ENCODE measurements around the gene STRN4.
A peak's percentile ranks its signal among the peaks of the same experiment; 100 is the strongest.

STRN4 gene

DNA sequence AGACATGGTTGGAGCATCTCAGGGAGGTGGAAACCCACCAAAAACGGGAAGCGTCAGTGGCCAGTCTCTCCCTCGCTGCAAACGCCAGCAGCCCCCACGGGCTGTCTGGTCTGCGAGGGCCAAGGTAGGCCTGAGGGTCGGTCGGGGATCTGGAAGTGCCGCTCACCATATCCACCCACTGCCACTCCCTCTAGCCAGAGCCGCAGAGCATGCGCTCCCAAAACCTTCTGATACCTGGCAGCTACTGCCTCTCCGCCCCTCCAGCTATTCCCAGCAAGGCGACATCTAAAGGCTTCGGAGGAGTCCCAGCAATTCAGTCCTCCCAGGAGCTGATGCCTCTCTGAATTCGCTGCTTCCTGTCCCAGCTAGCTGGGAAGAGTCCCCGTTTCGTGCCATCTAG is 4.8 kb downstream of the STRN4 start:
- DNase-seq = no peak

DNA sequence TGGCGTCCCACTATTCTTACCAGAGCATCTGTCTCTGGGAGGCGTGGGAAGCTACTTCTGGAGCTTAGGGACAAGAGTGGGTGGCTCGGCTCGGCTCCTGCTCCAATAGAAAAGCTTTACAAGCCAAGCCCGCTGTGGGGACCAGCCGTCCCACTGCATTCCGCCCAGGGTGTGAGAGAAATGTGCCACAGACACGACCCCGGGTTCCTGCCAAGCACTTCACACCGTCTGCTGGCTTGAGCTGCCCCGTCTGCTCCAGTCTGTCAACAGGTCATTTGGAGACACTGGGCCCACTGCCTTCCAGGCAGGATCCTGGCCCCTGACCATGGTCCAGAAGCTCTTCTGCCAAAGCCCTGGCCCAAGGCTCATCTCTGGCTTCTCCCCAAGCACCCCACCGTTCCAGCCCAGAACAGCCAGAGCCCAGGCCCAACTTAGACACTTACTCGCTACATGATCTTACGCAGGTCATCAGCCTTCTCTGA is 6.9 kb downstream of the STRN4 start:
- no peak for DNase-seq

DNA sequence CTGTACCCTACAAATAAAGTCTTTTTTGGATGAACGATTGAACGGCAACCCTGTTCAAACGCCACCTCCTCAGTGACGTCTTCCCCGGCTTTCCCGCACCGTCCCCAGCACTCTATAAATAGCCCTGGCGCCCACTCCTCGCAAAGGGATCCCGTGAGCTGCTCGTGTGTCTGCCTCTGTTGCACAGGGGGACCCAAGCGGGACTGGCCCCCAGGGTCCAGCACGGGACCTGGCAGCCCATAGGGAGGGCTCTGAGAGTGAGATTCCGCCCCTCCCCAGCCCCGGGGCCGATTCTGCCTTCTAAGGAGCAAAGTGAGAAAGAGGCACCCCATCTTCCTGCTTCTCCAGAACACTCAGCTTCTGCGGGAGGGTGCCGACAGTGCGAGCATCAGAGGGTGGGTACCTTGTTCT is 8.5 kb downstream of the STRN4 start:
- no peak for DNase-seq

DNA sequence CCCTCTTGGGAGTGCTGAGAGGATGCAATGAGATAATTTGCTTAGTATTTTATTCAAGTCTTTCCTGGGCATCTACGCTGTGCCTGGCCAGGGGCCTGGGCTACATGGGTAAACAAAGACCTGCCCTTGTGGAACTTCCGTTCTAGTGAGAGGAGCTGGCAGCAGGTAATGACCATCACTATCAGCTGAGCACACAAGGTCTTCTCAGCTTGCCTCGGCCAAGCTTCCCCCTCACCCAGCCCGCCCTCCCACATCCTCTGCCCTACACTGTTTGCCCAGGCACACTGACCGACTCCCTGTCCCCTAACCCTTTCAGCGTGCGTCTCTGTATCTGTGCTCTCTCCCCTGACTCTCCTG is 9.0 kb downstream of the STRN4 start:
- no peak for DNase-seq

DNA sequence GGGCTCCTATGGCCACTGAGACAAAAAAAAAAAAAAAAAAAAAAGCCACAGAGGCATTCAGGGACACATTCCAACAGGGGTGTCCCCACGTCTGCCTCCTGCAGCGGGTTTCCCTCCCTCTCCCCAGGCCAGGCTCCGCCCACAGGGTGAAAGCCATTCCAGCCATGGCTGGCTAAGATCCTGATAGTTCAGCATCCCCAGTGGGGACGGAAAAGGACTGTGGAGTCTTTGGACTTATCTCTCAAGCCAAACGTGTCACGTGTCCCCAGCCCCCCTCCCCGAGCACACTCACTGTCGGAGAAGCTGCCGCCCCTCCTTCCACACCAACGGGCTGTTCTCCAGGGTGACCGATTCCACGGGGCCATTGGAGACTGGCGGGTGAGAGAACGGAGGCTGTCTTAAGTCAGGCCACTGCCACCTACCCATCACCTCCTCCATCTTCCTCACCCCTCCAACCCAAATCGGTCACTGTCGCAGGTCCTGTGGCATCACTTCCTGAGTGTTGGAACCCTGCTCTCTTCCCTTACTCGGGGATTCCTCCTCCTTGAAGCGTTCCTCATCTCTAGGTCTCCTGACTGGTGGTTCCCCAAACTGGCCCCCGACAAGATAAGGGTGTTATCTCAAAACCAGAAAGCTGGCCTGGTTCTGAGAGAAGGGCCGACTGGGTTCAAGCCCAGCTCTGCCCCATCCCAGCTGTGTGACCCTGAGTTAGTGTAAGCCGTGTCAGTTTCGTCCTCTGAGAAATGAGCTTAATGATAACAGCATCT is 9.5 kb downstream of the STRN4 start:
- no peak for DNase-seq

DNA sequence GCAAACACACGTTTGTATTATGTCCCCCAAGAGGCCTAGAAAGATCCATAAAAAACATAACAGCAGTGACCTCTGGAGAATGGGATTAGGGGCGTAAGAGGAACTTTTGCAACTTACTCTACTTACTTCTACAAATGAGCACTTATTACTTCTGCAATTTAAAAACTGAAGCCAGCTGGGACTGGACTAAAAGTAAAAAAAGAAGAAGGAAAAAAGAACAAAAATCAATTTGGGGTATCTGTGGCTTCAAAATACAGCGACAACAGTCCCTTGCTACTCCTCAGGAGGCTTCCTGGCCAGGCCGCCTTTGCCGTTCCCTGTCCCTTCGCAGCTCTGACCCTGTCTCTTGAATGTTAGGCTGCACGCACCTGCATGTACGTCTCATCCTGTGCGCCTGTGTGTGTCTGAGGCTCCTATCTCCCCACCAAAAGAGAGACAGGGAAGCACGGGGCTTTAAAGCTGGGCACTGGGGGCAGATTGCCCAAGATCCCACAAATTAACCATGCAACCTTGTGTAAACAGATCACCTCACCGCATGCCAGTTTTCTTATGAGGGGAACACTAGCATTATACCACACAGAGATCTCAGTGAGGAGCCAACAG is 12.5 kb downstream of the STRN4 start:
- no peak for DNase-seq

DNA sequence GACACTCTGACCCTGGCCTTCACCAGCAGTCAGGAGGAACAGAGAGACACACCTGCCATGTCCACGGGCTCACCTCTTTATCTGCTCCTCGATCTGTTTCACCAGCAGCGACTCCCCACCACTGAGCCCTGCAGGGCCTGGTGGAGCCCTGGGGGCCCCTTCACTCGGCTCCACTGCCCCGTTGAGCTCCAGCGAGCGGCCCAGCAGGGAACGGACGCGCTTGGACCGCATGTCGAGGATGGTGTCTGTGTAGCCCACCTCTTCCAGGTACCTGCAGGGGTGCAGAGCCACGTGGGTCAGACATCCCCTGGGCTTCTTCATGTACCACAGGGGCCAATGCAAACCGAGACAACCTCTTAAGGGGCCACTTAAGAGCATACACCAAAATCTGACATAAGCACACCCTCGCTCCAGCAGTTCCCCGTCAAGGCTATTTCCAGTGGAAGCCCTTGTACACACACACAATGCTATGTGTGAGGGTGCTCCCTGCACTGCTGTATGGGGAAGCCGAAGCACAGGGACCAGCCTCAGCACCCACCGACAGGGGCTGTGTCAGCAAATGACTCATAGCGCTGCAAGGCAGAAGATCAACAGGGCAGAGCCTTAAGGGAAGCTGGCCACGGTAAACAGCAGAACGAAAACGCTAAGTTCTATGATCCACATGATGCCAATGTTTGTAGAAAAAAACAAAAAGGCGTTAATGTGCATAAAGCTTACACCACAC is 13.1 kb downstream of the STRN4 start:
- DNase-seq = no peak

DNA sequence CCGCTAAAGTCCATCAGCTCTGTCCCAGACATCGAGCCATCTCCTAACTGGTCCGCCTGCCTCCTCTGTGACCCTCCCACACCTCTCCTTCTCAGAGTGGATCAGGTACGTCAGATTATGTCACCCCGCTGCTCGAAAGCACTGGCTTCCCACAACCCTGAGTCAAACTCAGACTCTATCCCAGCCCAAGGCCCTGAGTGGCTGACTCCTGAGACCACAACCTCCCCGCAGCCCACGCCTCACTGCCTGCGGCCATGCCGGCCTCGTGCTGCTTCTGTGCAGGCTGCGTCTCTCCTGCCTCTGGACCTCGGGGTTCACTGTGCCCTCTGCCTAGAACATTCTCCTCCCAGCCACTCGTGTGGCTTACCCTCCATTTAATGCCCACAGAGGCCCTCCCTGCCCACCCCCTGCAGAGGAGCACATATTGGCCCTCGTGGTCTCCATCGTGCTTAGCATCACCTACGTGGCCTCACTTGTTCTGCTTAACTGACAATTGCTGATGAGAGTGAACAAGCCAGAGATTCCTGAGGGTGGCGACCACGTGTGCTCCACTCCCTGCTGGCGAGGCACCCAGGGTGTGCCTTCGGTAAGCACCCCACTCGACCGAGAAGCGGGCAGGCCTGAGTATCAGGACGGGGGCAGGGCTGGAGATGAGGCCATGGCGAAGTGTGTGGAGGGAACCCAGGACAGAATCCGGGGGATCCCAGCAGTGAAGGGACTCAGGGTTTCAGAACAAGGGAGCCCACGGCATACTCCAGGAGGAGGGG is 13.9 kb downstream of the STRN4 start:
- DNase-seq = no peak

DNA sequence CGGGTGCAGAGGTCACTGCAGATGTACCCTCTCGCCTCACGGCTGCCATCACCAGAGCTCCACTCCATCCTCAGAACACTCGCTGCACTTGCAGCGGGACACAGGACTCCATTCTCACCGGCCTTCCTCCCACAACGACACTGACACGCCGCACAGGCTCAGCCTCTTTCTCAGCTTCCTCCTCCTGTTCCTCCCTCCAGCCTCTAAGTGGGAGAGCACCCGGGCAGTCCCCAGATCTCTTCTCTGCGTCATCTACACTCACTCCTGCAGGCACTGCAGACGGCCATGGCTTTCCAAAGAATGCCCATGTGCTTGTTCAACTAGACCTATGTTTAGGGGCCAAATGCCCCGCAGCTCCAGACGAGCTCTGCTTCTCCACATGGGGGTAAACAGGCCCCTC is 14.7 kb downstream of the STRN4 start:
- DNase-seq = no peak

DNA sequence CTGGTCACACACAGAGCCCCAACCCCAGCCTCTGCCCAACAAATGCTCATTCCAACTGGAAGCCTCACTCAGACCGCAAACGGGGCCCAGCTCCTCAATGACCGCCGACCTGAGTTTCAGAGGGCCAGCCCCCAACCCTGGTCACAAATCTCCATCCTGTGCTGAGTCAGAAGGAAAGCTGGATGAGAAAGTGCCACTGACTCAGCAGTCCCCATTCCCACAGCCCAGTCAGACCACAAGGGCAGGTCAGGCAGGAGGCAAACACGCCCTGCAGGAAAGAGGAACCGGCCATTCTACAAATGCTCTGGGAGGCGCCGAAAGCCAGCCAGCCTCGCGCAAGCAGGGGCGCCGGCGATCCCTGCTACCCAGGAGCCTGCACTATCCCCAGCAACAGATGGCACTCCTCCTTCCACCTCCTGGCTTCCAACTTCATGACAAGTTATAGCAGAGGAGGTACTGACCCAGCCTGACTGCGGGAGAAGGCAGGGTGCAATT is 15.2 kb downstream of the STRN4 start:
- no peak for DNase-seq

DNA sequence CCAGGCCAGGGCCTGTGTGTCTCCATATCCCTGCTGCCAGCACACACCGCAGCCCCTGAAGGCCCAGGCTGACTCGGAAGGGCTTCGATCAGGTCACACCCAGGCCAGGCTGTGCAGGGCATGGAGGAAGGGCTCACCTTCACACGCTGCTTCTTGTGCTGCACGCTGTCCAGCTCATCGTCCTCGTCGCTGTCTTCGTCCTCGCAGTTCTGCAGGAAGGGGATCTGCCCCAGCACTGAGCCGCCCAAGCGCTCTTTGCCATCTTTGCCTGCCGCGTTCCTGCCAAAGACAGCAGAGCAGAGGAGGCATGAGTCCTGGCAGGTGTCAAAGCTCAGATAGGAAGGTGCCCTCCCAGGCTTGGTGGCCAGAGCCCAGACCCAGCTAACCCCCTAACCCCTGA is 15.7 kb downstream of the STRN4 start:
- no peak for DNase-seq

DNA sequence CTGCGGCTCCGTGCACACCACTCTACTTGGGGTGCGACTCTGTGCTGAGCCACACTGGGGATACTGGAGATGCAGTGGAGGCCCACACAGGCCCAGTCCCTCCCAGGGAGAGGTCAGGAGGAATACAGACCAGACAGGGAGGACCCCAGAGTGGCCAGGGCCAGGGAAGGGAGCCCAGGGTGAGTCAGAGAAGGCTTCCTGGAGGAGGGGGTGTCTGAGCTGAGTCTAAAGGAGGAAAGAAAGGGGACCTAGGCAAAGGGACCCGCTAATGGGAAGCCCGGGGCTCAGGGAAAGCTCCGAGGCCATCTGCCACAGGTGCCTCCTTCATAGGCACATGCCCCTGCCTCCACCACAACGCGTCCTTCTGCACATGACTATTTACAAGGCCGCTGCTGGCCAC is 16.1 kb downstream of the STRN4 start:
- DNase-seq = no peak

DNA sequence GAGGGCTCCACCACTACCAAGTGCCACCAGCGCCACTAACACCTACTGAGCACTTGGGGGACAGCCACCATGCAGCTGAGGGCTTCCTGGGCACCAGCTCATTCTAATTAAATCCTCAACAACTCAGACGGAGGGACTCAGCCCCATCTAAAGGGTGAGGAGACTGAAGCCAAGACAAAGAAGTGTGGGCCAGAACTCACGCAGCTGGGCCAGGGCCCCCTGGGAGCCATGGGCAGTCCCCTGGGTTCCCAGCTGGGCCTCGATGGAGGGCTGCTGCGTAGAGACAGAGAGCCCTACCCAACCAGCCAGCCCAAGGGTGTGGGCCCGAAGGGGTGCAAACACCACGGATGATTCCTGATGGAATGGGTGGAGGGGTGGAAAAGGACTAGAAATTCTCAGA is 16.6 kb downstream of the STRN4 start:
- DNase-seq = no peak

DNA sequence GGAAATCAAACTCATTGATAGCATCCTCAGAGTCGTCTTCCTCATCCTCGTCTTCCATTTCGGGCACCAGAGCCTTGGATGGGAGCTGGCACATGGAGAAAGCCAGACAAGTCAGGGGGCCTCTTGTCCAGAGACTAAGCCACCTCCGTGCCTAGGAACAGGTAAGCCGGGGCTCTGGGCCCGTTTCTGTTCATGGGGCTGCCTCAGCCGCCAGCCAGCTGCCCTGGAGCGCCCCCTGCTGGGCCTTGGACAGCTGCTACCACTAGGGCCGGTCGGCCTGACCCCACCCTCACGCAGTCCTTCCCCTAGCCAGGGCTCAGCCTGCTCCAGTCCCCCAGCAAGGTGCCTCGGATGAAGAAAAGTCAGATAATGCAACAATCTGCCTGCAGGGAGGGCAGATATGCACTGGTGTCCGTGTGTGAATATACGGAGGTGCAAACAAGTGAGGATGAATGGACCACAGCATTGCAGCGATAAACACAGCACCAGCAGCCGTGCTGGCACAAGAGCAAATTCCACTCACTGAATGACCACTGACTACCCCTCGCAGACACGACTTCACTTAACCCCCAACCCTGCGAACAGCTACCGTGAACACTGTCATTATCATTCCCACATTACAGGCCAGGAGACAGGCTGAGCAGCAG is 17.4 kb downstream of the STRN4 start:
- DNase-seq = peak in 1 of 2 experiments; percentile 28

DNA sequence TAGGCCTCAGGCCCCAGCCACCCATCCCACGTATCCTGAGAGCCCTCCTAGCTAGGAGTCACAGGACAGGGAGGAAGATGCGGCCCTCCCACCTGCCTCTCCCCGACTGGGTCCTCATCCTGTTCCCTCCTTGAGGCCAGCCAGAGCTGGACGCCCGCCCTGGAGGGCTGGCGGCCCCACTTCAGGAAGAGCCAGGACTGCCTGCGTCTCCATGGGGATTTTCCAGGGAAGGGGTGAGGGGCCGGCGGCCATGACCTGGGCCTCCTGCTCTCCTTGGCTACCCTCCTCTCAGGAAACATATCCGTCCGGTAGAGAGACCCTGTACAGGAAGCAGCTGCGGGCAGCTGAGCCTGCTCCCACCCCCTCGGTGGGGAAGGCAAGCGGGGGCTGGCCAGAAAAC is 18.0 kb downstream of the STRN4 start:
- DNase-seq = no peak

DNA sequence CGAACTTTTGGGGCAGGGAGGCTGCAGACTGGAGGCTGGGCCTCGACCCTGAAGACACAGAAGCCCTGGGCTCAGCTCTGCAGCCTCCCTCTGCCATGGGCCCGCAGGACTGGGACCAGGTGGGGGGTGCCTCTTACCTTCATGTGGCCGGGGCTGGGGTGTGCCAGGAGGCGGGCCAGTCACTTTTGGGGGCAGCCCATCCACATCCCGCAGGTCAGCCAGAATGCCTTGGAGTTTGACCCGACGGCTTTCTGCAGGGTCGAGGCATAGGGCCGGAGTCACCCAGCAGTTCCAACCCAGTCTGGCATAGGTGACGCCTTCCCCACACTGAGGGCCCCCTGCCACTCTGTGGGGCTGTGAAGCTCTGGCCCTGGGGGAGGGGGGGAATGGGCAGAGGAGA is 18.5 kb downstream of the STRN4 start:
- no peak for DNase-seq

DNA sequence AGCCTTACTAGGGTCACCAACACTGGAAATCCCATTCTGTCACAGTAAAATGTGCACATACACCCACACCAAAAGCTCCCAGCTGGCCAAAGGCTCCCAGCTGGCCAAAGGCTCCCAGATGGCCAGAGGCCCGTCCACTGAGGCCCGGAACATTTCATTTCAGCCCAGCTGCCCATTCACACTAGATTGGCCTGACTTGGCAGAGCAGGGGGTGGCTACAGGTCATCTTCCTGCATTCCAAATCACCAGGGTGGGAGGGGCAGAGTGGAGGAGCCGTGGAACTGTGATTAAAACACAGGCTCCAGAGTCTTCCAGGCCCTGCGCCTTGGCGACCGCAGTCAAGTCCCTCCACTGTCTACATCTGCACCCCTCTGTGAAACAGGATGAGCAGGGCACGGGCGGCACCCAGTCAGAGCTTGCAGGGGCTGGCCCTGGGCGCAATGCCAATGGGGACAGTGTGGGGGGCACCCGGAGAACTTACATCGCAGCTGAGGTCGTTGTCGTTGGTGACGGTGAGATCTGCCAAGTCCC is 19.2 kb downstream of the STRN4 start:
- DNase-seq = no peak

DNA sequence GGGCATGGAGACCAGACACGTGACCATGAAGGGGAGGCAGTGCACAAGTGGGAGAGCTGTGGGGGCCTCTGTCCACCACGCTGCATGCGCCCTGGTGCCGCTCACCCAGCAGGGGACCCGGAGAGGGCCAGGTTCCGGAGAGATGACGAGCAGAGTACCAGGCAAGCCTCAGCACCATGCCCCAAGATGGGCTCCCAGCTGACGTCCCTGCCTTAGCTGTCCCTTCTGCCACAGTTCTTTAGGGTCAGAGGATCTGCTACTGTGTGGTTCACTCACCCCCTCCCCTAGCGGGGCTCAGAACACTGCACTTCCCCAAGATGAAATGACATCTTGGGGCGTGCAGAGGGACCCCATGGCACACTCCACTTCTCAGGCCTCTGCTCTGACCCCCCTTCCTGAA is 19.7 kb downstream of the STRN4 start:
- DNase-seq = no peak

DNA sequence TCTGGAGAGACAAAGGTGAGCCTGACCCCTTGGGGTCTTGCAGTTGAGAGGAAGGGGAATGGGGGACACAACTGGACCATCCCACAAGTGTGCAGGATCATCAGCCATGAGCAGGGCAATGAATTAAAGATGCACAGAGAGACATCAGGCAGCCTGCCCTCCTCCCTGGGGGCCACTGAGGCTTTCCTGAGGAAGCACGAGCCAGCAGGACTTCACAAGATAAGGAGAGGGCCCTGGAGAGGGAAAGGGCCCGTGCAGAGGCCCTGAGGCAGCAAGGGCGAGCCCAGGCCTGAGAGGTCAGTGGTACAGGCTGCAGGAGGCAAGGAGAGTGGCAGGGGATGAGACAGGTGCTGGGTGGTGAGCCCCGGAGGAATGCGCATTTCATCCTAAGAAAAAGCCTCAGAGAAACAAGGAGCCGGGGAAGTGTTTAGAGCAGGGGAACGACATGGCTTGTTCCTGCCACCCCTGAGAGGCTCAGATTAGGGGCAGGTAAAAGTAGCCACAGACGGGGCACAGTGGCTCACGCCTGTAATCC is 20.3 kb downstream of the STRN4 start:
- DNase-seq = no peak

DNA sequence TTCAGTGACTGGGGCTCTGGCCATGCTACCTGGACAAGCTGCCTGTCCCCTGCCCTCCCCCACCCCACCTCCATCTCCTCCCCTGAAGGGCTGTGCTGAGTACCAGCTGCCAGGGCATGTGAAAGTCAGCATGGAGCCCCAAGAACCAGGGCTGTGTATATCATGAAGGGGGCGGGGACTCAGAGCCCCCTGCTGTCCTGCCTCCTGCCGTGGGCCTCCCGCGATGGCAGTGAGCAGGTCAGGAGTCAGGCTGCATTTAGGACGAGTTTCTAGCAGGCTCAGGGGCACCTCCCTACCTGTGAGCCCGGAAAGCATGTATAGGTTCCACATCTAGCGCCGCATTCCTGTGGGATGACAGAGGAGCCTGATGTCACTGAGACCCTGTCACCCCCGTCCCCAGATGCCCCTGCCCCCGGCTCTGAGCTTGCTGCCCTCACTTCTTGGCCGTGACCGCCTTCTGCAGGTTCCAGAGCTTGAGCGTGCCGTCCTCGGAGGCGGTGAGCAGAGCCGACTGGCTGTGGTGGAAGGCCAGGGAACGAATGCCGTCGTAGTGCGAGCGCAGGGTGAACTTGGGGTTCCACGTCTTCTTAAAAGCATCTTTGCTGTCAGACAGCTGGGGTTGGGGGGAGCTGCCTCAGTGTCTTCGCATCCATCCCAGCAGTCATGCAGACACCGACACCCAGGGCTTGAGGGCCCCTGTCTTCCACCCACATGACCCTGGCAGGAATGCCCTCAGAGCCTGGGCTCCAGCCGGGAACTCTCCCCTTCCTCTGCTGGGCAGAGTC is 21.0 kb downstream of the STRN4 start:
- no peak for DNase-seq

DNA sequence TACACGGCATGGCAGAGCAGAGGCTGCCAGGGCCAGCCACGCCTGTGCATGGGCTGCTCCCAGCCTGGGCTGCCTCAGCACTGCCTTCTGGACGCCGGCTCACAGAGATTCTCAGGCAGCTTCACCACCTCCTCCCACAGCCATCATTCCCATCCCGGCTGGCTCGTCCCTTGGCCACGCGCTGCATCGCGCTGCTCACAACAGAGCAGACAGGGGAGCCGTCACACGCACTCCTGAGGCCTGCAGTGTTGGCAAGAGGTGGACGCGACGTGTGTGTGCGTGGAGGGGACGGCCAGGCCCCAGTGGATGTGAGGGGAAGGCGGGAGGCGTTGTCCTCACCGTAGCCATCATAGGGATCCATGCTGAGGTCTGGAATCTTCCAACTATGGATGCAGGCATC is 21.8 kb downstream of the STRN4 start:
- DNase-seq = no peak

Data from NCI-H187 (cell line).